RPMI8226 (cell line): ENCODE results near the gene U2SURP.
"Not testable (repeated sequence)": the region's sequence is repeated elsewhere in the genome, so short reads cannot be mapped to it uniquely, and the experiment has no call there.

ENCODE experiments used
- DNase-seq: peaks from one replicate; pipeline ENCODE4 v3.0.0-alpha.2; 2015

U2SURP gene

DNA sequence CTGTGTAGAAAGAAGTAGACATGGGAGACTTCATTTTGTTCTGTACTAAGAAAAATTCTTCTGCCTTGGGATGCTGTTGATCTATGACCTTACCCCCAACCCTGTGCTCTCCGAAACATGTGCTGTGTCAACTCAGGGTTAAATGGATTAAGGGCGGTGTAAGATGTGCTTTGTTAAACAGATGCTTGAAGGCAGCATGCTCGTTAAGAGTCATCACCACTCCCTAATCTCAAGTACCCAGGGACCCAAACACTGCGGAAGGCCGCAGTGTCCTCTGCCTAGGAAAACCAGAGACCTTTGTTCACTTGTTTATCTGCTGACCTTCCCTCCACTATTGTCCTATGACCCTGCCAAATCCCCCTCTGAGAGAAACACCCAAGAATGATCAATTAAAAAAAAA is 72.6 kb downstream of the U2SURP start:
- not testable (repeated sequence) for DNase-seq

GRCh38 chr3:143078883-143079282 is 77.5 kb downstream of the U2SURP start:
- no peak for DNase-seq

GRCh38 chr3:143080196-143080595 is 78.8 kb downstream of the U2SURP start:
- no peak for DNase-seq

DNA sequence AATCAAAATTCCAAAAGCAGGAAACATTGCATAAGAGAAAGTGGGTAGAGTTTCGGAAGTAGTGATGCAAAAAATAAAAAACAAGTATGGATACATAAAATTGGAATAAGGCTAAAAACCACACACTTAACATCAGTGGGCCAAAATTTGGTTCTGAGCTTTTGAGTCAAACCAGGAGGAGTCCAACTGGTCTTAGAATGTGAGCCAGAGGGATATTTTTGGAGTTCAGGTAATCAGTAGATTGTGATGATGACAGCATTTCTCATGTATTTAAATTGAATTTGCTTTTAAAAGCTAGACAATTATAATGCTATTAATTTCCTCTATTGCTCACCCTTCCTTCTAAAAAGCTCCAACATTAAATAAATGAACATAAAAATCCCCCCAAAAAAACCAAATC is 80.0 kb downstream of the U2SURP start:
- DNase-seq: no peak

DNA sequence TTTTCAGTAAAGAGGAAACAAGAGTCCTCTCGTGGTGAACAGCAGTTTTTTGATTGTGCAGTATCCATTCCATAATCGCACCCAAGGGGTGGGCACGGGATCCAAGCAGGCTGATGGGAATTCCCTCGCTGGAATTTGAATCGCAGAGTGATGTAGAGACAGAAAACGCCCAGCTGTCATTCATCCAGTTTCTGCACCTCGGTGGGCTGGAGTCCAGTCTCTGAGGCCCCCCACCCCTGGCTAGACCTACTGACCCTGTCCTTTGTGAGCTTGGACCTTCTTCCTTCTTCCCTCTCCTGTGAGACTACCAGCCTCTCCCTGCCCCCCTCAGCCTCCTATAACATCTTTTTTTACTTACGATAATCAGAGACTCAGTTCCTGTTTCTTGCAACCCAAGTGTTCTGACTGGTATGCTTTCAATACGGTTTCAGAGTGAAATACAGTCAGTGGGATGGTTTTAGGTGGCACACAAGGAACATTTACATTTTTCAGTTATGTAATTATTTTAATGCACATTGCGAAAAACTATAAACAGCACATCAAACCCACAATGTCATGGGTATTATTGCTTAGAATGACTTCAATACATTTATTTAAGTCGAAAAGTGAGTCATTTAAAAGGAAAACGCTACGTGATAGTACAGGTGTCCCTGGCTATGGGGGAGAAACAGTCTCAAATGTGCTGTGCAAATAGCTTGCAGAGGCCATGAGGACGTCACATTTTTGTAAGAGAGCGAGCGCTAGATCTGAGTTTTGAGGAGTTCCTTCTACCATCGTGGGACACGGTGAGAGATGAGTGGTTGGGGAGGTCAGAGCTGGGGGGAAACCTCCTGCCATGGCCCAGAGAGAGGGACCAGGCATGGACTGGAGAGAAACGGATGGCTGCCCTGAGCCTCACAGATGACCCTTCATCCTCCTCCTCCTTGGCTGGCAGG is 80.7 kb downstream of the U2SURP start:
- DNase-seq: peak; percentile 38

GRCh38 chr3:143083781-143084180 is 82.4 kb downstream of the U2SURP start:
- DNase-seq: no peak

- no peak for DNase-seq
Measured at GRCh38 chr3:143084856-143085731, 83.7 kb downstream of the U2SURP start.

- no peak for DNase-seq
Measured at GRCh38 chr3:143088835-143089234, 87.5 kb downstream of the U2SURP start.

- no peak for DNase-seq
Measured at GRCh38 chr3:143089965-143090364, 88.6 kb downstream of the U2SURP start.

- DNase-seq: no peak
Measured at GRCh38 chr3:143090486-143090885, 89.1 kb downstream of the U2SURP start.

GRCh38 chr3:143090976-143091837 is 89.8 kb downstream of the U2SURP start:
- no peak for DNase-seq

DNA sequence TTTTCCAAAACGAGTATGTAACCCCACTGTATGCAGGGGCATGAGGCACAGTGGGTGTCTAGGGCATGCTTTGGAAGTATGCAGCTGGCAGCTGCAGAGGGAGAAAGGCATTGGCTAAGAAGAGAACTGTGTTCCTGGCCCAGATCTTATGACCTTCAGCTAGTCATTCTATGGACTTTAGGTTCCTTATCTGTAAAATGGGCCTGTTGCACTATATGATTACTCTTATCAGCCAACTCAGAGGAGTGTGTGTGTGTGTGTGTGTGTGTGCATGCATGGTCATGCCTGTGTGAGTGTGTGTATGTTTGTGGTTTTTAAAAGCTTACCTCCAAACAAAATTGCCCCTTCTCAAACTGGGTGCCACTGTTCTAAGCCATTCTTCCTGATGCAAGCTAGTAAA is 90.8 kb downstream of the U2SURP start:
- DNase-seq: no peak

DNA sequence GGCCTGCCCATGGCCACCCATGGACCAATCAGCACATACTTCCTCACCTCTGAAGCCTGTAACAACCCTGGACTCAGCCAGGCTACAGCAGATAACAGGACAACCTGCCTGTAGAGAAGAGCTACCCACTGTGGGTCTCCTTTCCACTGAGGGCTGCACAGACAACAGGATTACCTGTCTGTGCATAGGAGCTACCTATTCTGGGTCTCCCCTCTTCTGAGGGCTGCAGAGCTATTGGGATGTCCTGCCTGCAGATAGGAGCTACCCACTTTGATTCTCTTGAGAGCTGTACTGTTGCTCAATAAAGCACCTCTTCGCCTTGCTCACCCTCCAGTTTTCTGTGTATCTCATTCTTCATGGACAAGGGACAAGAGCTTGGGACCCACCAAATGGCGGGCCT is 94.4 kb downstream of the U2SURP start:
- no peak for DNase-seq

DNA sequence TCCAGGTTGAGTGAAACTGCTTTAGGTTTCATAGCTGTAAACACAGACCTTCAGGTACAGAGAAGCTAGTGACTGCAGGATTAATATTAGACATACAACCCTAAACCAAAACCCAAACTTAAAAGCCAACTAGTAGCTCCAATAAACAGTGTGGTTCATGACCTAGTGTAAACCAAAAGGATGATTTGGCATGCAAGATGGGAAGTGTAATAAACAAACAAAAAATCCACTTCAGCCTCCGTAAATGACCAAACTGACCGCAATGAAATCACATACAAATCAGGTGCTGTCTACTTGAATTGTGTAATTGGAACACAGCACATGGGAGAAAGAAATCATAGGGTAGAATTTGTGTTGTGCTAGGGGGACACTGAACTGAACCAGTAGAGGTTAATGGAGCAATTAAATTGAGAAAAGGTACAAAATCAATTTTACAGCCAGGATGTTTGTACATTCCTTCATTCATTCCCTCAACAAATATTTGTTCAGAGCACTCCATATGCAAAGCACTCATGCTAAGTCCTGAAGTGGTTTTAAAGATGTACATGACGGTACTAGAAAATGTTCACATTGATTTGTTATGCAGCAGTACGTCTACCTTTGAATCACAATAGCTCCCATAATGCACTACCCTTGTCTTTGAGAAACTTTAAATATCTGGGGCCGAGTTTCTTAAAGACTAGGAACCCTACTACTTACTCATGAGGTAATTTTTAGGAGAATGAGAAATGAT is 96.8 kb downstream of the U2SURP start:
- no peak for DNase-seq

DNA sequence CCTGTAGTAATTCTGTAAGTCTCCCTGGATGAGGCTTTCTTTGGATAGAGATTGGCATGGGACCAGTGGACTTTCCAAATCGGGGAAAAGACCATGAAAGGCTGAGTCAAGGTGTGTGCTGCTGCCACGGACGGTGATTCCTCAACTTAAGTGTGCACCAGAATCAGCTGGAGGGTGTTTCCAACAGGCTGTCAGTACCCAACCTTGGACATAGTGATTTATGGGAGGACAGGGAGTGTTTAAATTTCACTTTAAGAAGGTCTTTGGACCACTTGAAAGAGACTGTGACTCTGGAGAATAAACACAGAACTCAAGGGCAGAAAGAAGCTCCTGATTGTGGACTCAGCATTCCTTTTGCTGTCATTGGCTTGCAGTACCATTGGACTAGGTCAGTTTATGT is 97.8 kb downstream of the U2SURP start:
- DNase-seq: no peak

DNA sequence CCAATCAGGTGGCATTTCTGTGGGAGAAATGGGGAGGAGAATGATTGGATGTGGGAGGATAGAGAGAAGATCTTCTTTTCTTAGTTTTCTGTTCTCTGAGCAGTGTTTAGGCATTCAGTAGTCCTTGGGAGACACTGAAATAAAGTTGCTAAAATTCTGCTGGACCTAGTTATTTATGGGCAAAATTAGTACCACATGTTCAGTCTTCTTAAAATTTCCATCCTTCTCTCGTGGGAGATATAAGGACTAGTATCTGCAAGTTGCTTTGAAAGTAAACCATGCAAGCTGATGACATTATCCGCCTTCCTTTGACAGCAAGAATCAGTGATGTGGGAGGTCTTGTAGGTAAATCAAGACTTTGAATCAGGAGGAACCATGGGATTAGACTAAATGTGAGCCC is 98.3 kb downstream of the U2SURP start:
- DNase-seq: no peak

- no peak for DNase-seq
Measured at GRCh38 chr3:143100451-143100850, 99.1 kb downstream of the U2SURP start.

- DNase-seq: no peak
Measured at GRCh38 chr3:143101792-143102381, 100.5 kb downstream of the U2SURP start.

GRCh38 chr3:143103652-143104051 is 102.3 kb downstream of the U2SURP start:
- no peak for DNase-seq

- no peak for DNase-seq
Measured at GRCh38 chr3:143105170-143105569, 103.8 kb downstream of the U2SURP start.

- no peak for DNase-seq
Measured at GRCh38 chr3:143109861-143110260, 108.5 kb downstream of the U2SURP start.
